Activated CD8-positive, alpha-beta memory T cell treated with anti-CD3 and anti-CD28 coated beads, Interleukin-2, amount 50 U/mL, for 1 hour (primary cell): ENCODE measurements around the gene TTC28.

Experiments
- DNase-seq: peaks from one replicate; pipeline ENCODE4 v3.0.0-alpha.2; 2020; ENCODE audit errors: extremely low read depth

Gene TTC28

GRCh38 chr22:28351476-28351875 lies 328.2 kb downstream of the TTC28 start:
- DNase-seq, result no peak

- DNase-seq, result no peak
These were observed 330.7 kb downstream of the TTC28 start for GRCh38 chr22:28348613-28349609.

GRCh38 chr22:28346308-28346707 lies 333.3 kb downstream of the TTC28 start:
- DNase-seq, result no peak

GRCh38 chr22:28344918-28345703 lies 334.5 kb downstream of the TTC28 start:
- DNase-seq, result no peak

GRCh38 chr22:28341001-28341400 lies 338.6 kb downstream of the TTC28 start:
- no peak for DNase-seq

GRCh38 chr22:28333088-28333487 lies 346.6 kb downstream of the TTC28 start:
- DNase-seq, result no peak

GRCh38 chr22:28332410-28332809 lies 347.2 kb downstream of the TTC28 start:
- DNase-seq, result no peak

- DNase-seq, result no peak
These were observed 347.9 kb downstream of the TTC28 start for GRCh38 chr22:28331695-28332094.

- no peak for DNase-seq
These were observed 350.2 kb downstream of the TTC28 start for GRCh38 chr22:28329186-28330073.

GRCh38 chr22:28328756-28329155 lies 350.9 kb downstream of the TTC28 start:
- DNase-seq, result no peak

GRCh38 chr22:28316014-28316413 lies 363.6 kb downstream of the TTC28 start:
- DNase-seq, result no peak

- no peak for DNase-seq
These were observed 364.7 kb downstream of the TTC28 start for GRCh38 chr22:28314959-28315358.

- no peak for DNase-seq
These were observed 369.3 kb downstream of the TTC28 start for GRCh38 chr22:28310299-28310698.

GRCh38 chr22:28299753-28300152 lies 379.9 kb downstream of the TTC28 start:
- DNase-seq, result no peak

GRCh38 chr22:28299309-28299708 lies 380.3 kb downstream of the TTC28 start:
- DNase-seq, result no peak

- no peak for DNase-seq
These were observed 382.1 kb downstream of the TTC28 start for GRCh38 chr22:28297504-28297903.

- DNase-seq, result no peak
These were observed 383.2 kb downstream of the TTC28 start for GRCh38 chr22:28296452-28296851.

- DNase-seq, result no peak
These were observed 396.5 kb downstream of the TTC28 start for GRCh38 chr22:28283068-28283654.

- DNase-seq, result no peak
These were observed 397.1 kb downstream of the TTC28 start for GRCh38 chr22:28282405-28283067.

GRCh38 chr22:28279888-28280287 lies 399.8 kb downstream of the TTC28 start:
- no peak for DNase-seq

GRCh38 chr22:28269277-28269676 lies 410.4 kb downstream of the TTC28 start:
- no peak for DNase-seq
